CD4-positive, alpha-beta T cell treated with Interleukin-6 at 100 ng/mL for 8 hours (primary cell): ENCODE data around the gene STAT5A.
"Not testable (repeated sequence)": the region's sequence is repeated elsewhere in the genome, so short reads cannot be mapped to it uniquely, and the experiment has no call there.

Experiments used
- DNase-seq: peaks from one replicate; pipeline ENCODE4 v3.0.0-alpha.2; 2020; ENCODE audit warnings: mixed read lengths, low spot score

Gene STAT5A

GRCh38 chr17:42285346-42286050, 2.8 kb upstream of the STAT5A start:
- DNase-seq, result no peak

DNA sequence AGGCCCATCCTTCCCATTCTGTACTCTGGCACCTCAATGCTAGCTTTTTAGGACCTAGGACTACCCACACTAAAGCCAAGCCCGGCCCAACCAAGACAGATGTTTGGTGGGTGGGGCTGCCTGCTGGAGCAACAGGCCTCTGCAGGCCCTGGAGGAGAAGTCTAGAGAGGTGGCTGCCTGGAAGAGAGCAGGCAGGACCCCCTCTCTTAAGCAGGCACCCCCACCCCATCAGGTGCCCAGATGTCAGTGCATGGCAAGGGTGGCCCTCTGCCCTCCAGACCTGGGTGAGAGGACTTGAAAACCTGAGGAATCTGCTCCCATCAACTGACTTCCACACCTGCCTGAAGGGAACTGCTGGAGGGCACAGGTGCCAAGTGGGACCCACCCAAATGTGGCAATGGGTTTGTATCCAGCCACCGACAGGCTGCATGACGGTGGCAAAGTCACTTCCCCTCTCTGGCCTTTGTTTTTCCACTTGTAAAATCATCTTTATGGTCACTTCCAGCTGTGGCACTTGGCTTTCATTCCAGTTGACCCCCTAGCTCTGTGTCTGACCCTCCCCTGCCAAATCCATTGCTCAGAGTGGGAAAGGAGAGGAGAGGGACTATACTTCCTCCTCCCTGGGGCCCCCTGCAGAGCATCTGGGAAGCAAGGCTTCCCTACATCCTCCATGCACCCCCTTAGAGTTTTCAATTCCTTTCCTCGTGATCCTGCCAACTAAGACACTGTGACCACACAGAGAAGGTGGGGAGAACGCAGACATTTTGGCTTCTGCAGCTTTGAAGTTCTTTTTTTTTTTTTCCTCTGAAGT, 1.7 kb upstream of the STAT5A start:
- peak; percentile 1 for DNase-seq

DNA sequence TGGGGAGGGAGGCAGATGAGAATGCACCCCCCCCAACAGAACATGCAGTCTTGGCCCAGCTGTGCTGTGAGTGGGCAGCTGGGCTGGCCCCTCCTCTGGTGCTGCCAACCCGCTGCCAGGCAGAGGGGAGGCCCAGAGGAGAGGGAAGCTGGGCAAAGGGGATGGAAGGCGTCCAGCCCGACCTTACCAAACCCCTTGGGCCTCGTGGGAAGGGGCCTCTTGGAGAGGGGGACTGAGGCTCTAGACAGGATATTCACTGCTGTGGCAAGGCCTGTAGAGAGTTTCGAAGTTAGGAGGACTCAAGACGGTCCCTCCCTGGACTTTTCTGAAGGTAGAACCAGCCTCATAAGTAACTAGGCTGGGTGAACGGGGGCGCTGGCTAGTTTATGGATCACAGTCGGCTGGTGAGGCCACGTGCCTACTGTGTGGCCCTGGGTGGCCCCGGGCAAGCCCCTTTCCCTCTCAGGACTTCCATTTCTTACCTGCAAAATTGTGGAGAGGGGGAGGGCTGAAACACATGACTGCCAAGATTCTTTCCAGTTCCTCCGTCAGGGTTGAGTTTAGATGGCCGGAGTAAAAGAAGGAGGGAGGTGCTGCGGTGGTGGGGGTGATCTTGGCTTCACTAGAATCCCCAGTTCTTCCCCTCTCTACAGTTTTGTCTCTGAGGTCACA, 857 bp upstream of the STAT5A start:
- peak; percentile 25 for DNase-seq

- peak; percentile 62 for DNase-seq
These were observed 709 bp downstream of the STAT5A start for GRCh38 chr17:42288803-42289610.

DNA sequence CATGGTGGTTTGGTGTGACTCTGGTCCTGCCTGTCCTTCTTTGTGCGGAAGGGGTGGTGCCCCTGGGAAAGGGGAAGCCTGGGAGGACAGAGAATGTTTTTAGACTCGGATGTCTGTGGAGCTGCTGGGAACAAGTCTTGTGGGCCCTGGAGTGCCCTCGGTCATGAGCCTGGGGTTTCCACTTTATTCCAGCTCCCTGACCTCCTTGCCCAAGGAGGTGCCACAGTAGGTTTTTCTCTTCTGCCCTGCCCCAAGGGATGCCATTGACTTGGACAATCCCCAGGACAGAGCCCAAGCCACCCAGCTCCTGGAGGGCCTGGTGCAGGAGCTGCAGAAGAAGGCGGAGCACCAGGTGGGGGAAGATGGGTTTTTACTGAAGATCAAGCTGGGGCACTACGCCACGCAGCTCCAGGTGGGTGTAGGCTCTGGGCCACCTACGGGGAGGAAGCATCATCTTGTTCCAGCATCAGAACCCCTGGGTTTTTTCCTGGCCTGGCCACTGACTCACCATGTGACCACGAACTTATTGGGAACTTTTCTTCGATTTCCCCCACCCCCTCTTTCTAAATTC, 1.4 kb downstream of the STAT5A start:
- peak; percentile 20 for DNase-seq

DNA sequence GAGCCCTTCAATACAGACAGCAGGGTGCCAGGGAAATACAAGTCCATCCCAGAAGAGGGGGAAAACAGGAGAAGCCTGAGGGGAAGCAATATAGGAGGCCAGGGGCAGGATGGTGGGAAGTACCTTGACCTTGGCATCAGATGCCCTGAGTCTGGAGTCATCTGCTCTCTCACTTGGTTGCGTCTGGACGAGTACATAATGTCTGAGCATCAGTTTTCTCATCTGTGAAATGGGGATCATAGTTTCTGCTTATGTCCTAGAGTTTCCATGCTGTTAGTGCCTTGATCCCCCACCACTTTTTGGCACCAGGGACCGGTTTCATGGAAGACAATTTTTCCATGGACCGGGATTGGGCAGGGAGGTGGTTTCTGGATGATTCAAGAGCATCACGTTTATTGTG, 2.3 kb downstream of the STAT5A start:
- DNase-seq, result no peak

DNA sequence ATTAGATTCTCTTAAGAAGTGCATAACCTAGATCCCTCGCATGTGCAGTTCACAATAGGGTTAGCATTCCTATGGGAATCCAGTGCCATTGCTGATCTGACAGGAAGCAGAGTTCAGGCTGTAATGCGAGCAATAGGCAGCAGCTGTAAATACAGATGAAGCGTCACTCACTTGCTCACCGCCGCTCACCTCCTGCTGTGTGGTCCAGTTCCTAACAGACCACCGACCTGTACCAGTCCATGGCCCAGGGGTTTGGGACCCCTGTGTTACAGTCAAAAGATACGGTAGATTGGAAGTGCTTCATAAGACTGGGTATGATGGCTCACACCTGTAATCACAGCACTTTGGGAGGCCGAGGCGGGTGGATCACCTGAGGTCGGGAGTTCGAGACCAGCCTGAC, 2.8 kb downstream of the STAT5A start:
- DNase-seq, result no peak

DNA sequence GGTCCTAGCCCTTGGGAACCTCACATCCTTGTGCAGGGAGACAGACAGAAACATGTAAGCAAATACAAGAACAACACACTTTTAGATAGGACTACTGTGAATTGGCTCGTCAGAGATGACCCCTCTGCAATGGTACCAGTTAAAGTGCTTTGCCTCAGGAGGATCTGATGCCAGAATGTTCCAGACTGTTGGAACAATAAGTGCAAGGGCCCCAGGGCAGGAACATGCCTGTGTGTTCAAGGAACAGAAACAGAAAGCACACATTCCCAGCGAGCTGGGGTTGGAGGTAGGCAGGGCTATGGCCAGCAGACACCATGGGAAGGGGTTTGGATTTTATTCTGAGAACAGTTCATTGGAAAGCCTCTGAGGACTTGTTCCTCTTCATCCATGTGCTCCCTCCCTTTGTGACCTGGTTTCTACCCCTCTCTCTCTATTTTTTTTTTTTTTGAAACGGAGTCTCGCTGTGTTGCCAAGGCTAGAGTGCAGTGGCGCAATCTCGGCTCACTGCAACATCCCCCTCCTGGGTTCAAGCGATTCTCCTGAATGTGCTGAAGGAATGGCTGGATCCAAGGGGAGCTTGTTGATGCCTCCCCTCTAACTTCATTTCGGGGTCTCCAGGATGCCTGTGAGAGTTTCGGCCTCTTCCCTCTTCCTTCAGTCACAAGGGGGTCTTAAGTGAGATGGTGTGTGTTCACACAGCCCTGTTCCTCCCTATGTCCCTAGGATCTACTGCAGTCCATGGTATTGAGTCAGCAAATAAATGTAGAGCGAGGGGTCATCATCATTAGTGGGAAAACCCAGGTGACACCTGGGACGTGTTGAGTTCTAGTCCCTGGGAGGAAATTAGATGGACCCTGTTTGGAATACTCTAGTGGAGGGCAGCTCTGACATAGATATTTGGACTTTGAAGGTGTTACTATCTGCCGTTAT, 6.4 kb downstream of the STAT5A start:
- DNase-seq, result no peak

GRCh38 chr17:42296012-42296411, 7.7 kb downstream of the STAT5A start:
- no peak for DNase-seq

DNA sequence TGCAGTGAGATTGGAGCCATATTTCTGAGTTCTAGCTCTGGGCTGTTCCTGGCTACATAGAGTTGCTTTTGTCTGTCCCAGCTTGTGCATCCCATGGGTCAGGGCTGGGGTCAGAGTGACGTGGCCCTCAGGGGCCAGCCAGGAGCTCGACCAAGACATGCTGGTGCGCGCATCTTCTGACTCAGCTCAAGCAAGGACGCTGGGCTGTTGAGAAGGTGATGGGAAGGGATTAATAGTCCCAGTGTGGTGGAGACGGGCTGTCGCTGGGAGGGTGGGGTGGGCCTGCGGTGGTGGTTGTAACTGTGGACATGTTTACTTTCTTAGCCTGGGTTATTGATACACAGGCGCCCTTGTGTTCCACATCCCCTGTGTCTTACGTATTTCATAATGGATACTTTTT, 9.5 kb downstream of the STAT5A start:
- not testable (repeated sequence) for DNase-seq

GRCh38 chr17:42299361-42299760, 11.1 kb downstream of the STAT5A start:
- not testable (repeated sequence) for DNase-seq

DNA sequence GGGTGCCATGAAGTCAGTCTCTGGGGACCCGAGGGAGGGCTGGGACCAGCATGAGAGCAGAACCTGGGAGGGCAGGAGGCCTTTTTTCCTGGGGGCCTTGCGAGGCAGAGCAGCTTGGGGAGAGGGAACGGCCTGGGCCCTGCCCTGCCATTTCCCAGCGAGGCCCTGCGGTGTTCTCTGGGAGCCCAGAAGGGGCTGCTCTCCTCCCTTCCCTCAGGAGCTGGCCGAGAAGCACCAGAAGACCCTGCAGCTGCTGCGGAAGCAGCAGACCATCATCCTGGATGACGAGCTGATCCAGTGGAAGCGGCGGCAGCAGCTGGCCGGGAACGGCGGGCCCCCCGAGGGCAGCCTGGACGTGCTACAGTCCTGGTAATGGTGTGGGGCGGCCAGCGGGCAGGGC, 11.6 kb downstream of the STAT5A start:
- DNase-seq, result not testable (repeated sequence)

DNA sequence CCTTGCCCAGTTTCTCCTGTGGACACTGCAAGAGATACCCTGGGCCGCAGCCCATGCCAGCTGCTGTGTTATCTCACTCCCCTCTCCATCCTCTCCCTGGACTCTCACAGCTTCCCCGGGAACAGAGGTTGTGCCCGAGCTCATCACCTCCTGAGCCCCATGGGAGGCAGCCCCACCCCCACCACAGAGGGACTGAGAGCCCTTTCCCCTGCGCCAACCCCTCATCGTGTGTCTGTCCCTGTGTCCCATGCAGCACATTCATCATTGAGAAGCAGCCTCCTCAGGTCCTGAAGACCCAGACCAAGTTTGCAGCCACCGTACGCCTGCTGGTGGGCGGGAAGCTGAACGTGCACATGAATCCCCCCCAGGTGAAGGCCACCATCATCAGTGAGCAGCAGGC, 12.7 kb downstream of the STAT5A start:
- DNase-seq, result no peak

DNA sequence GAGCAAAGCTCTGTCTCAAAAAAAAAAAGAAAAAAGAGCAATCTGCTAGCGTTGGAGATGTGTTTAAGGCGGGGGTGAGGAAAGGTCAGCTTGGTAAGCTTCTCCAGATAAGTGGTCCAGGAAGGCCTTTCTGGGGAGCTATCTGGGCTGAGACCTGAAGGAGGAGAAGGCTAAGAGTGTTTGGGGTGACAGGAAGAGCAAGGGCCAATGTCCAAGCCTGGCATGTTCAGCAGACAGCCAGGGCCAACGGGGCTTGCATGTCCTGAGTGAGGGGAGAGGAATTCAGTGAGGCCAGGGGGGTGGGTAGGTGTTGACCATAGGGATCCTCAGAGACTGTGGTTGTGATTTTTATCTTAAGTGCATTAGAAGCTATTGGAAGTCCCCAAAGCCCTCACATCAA, 15.4 kb downstream of the STAT5A start:
- DNase-seq, result no peak

- DNase-seq, result no peak
These were observed 16.1 kb downstream of the STAT5A start for GRCh38 chr17:42304187-42305030.

GRCh38 chr17:42305031-42305330, 16.7 kb downstream of the STAT5A start:
- not testable (repeated sequence) for DNase-seq

DNA sequence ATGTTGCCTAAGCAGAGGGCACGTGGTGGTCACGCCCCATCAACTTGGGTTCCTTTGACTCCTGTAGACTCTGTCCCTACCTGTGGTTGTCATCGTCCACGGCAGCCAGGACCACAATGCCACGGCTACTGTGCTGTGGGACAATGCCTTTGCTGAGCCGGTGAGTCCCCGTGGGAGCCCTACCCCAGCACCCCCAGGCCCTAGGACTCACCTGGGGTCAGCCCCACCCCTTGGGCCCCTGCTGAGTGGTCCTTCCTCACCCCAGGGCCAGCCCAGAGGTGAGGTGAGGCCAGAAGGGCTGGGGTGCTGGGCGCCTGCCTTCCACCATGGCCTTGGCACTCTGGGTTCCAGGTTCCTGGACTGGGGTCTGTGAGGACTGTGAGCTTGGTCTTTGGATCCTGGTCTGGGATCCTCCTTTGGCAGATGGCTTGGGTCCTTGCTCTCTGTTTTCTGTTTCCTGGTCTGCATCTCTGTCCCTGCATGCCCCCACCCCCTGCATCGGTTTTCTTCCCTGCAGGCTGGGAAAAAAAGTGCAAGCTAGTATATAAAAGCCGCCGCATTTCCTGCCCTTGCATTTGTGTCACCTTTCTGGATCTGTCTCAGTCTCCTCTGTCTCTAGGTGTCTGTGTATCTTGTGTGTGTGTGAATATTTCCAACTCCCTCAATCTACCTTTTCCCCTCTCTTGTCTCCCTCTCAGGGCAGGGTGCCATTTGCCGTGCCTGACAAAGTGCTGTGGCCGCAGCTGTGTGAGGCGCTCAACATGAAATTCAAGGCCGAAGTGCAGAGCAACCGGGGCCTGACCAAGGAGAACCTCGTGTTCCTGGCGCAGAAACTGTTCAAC, 17.5 kb downstream of the STAT5A start:
- DNase-seq, result peak; percentile 41

DNA sequence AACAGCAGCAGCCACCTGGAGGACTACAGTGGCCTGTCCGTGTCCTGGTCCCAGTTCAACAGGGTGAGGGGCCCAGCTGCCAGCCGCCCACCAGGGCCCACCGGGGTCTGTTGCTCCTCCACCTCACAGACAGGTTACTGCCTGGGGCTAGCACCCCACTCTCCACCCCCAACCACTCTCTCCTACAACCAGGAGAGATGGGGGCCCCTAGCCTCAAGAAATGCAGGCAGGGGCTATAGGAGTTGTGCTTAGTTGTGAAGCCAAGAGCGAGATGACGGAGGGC, 18.0 kb downstream of the STAT5A start:
- DNase-seq, result no peak

- DNase-seq, result no peak
These were observed 19.1 kb downstream of the STAT5A start for GRCh38 chr17:42307362-42307927.
